Activated CD4-positive, alpha-beta T cell treated with anti-CD3 and anti-CD28 coated beads, Interleukin-2, Interleukin-4, amounts not matched to agents 100 ng/mL and 50 ng/mL, durations not matched to agents 16 hours and 8 hours (primary cell): Measurements from ENCODE around the gene RIPK1.
"Not testable (repeated sequence)": the region's sequence is repeated elsewhere in the genome, so short reads cannot be mapped to it uniquely, and the experiment has no call there.

Experiments
- DNase-seq: peaks from one replicate; pipeline ENCODE4 v3.0.0-alpha.2; 2020; ENCODE audit warnings: low spot score

The RIPK1 gene

DNA sequence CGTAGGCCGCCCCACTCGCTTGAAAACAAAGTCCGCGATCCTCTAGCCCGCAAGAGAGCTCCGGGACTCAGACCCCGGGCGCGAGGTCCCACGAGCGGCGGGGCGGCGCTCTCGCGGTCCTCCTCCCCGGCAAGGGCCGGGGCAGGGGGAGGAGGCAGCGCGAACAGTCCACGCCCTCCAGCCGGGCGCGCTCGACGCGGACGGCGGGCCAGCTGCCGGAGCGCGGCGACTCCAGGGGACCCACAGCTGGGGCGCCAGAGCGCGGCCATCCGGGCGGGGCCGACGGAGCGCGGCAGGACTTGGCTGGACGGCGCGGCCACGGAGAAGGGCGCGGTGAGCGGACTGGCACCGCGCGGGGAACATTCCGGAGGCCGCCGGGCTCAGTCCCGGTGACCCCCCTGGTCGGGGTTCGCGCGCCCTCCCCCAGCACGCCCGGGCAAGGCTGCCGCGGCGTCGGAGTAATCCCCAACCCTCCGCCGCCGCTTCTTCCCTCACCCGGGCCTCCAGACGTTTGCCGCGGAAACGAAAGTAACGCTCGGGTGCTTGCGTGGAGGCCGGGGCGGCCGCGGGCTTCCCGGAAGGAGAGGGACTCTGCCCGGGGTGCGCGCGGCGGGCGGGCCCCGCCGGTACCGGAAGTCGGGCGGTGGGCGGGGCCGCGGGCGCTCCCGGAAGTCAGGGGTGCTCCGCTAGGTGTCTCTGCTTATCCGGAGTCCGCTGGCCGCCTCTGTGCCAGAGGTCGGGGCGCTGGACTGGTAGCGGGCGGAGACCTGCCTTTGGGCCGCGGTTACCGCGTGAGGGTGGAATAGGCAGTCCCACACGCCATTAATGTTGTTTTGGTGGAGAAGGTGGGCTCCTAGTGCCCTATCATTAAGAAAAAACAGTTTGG, at the start of gene RIPK1:
Gene RIPK1, plus strand, starts transcription at position 166 of the 886 bp plus-strand sequence. CDS start 8,330 bp downstream, outside the sequence.
- peak; percentile 95 for DNase-seq

DNA sequence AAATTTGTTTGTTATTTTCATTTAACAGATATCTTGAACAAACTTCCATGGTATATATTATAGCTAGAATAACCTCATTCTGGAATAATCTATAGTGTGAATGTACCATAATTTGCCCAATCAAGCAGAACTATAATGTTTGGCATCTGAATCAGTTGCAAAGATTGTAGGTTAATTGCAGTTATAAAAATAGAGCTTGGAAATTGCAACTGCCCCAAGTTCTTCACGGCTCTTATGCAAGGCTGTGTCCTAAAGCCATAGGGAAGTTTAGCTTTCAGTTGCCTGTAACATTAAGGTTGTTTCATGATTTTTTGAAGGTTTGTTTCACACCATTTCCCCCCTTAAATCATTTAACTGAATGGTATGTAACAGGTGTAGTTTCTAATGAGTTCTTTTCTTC, 49.2 kb upstream of the RIPK1 start:
- no peak for DNase-seq

DNA sequence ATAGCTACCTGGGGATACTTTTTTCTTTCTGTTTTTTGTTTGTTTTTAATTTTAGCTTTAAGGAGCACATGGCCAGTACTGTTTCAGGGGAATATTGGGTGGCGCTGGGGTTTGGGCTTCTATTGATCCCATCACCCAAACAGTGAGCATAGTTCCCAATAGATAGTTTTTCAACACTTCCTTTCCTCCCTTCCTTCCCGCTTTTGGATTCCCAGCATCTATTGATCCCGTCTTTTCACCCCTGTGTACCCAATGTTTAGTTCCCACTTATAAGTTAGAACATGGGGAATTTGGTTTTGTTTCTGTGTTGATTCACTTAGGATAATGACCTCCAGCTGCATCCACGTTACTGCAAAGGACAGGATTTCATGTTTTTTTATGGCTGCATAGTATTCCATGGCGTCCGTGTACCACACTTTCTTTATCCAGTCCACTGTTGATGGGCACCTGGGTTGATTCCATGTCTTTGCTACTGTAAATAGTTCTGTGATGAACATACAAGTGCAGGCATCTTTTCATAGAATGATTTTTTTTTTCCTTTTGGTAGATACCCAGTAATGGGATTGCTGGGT, 48.5 kb upstream of the RIPK1 start:
- DNase-seq = no peak

DNA sequence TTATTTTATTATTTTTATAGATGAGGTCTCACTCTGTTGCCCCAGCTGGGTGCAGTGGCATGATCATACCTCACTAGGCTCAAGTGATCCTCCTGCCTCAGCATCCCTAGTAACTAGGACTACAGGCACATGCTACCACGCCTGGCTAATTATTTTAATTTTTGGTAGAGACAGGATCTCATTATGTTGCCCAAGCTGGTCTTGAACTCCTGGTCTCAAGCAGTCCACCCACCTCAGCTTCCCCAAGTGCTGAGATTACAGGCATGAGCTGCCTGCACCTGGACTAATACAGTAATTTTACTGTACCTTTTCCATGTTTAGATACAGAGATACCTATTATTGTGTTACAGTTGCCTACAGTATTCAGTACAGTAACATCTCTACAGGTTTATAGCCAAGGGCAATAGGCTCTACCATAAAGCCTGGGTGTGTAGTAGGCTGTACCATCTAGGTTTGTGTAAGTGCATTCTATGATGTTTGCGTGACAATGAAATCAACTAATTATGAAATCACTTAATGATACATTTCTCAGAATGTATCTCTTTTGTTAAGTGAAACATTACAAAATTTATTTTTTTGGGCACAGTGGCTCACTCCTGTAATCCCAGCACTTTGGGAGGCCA, 47.2 kb upstream of the RIPK1 start:
- not testable (repeated sequence) for DNase-seq

DNA sequence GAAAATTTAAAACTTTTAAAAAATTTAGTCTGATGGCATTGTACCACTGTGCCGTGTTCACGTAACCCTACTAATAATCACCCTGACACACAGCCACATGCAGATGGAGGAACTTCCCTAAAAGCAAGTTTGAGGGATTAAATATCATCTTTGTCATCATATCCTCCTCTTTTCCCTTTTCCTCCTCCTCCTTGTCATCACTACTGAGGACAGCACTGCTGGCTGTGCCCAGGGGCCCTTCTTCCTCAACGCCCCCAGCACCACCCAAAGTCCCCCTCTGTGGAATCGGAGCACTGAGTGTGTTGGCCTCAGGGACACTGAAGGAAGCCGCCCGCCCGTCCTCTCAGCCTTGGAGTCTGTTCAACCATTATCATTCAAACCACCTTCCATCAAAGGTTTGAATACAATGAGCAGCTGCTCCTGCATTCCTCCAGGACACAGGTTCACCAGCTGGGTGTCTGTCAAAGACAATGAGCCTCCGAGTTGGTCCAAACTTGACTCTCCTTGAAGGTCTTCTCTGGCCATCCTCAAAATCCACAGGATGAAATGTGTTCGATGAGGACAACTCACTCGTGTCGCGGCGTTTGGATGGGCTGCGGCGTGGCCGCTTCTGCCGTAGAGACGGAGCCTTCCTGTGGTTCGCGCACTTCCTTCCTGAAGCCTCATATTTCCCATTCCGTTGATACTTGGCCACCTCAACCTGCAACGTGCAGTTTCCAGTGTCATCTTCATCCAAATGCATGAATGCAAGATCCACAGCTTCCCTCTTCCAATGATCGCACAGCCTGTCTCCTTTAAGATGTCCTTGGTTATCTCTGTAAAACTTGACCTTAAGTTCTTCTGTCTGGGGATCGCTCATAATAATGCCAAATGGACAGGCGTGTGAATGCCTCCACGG, 45.3 kb upstream of the RIPK1 start:
- DNase-seq = peak; percentile 60

DNA sequence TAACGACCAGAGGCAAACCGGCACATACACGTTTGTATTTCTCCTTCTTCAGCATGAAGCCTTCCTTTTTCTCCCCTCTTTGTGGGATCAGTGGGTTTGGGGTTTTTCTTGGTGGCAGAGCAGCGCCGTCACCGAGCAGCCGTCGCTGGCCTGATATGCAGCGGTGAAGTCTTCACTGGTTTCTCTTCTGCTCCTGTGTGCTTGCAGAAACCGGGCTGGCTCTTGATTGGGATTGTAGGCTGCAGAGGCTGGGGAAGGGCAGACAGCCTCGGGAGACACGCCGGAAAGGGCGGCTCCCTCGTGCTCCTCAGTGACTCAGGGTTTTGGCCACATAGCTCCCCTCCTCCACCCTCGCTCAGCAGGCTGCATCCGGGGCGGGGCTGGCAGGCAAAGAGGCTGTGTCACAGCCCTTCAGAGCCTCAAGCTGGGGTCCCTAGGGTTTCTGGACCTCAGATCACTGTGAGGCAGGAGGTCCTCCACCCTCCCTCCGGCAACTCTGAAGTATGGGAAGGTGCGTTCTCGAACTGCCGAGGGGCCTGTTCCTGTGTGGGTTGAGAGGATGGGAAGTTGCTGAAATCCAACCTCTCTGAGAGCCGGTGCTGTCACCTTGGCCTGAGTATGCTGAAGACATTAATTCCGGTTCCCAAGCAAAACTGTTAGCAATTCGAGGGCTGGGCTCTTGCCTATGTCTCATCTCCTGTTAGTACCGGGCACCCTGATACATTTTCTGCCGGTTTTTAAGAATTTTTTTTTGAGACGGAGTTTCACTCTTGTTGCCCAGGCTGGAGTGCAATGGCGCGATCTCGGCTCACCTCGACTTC, 44.4 kb upstream of the RIPK1 start:
- peak; percentile 94 for DNase-seq

DNA sequence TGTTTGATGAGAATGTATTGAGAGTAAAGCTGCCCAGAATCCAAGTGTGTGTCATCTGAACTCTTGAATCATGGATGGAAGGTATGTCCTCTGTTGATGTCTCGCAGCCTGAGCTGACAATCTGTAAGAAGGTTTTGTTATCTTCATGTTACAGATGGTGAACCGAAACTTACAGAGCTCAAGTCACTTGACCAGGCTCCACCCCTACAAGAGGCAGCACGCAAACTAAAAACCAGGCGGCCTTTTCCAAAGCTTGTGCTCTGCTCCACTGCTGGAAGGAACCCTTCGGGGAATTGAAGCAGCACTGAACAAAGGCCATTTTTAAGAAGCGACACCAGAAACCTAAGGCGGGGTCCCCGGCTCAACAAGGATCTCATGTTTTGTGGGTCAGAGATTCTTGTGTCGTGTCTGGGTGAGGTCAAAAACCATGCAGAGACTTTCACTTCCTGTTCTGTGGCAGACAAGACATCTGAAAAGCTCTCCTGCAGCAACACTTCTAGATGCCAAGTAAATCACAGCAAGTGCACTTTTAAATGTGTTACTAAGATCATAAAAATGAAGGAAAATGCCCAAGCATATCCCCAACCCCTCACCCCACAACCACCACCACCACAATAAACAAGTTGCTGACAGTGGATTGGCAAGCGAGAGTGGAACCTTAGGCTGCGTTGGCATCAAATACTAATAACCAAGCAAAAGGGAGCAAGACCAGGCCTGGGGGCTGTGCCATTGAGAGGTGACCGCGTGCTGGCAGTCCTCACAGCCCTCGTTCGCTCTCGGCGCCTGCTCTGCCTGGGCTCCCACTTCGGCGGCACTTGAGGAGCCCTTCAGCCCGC, 41.3 kb upstream of the RIPK1 start:
- DNase-seq = peak; percentile 41

DNA sequence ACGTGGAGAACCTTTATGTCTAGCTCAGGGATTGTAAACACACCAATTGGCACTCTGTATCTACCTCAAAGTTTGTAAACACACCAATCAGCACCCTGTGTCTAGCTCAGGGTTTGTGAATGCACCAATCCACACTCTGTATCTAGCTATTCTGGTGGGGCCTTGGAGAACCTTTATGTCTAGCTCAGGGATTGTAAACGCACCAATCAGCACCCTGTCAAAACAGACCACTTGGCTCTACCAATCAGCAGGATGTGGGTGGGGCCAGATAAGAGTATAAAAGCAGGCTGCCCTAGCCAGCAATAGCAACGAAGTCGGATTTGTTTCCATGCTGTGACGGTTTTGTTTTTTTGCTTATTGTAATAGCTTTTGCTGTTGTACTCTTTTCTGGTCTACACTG, 40.1 kb upstream of the RIPK1 start:
- not testable (repeated sequence) for DNase-seq

DNA sequence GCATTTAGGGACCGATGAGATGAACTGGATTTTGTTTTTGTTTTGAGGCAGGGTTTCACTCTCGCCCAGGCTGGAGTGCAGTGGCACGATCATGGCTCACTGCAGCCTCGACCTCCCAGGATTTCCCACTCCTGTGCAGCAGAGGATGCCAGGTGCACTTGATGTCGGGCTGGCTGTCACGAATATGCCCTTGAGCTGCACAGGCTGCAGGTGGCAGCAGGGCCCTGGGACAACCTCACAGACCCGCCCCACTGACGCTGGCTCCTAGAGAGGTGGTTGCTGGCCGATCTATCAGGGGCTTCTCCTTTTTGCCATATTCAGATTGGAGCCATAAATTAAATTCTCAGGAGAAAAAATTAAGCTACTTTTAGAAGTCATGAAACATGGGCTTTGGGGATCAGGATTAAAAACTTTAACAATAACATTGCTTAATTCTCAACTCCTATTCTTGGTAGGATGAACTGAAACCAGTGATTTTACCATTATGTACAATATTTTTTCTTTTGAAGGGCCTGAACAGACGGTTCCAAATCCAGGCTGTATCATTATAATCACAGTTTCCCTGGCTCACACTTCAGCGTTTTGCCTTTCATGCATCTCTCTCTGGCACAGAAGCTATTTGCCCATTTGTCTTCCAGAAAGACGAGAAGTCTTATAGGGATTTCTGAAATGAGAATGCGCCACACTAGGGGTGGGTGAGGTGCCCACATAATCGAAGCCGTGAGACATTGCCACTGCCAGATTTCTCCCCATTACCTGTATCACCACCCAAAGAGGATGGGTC, 36.2 kb upstream of the RIPK1 start:
- DNase-seq = no peak

DNA sequence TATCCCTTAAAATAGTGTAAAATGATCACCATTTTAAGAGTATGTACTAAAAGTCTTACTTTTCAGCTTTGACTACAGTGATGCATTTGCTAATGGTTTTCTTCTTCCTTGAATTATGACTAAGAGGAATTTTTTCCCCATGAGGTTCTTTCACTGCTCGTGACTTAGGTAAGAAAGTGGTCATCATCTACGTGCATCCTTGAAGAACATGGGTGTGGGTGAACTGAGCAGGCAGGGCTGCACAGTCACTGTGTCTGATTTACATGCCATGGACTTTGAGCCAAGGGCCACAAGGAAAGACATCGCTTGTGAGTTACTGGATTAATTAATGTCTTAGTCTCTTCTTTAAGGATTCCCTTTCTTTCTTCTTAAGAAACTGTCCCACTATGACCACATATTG, 35.3 kb upstream of the RIPK1 start:
- no peak for DNase-seq

DNA sequence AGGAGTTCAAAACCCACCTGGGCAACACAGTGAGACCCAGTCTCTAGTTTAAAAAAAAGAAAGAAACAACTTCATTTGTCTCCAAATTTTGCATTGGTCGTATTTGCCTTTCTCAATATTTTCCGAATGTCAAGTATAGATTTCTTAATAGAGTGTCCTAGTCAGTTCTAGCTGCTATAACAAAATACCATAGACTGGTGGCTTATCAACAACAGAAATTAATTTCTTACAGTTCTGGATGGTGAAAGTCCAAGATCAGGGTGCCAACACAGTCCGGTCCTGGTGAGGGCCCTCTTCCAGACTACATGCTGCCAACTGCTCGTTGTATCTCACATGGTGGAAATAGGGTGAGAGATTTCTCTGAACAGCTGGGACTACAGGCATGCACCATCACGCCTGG, 34.6 kb upstream of the RIPK1 start:
- no peak for DNase-seq

DNA sequence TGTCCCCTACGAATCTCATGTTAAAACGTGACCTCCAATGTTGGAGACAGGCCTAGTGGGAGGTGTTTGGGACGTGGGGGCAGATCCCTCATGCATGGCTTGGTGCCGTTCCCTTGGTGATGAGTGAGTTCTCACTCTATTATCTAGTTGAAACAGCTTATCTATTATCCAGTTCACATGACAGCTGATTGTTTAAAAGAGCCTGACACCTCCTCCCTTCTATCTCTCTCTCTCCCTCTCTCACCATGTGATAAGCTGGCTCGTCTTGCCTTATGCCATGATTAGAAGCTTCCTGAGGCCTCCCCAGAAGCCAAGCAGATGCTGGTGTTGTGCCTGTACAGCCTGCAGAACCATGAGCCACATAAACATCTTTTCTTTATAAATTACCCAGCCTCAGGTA, 32.9 kb upstream of the RIPK1 start:
- no peak for DNase-seq

DNA sequence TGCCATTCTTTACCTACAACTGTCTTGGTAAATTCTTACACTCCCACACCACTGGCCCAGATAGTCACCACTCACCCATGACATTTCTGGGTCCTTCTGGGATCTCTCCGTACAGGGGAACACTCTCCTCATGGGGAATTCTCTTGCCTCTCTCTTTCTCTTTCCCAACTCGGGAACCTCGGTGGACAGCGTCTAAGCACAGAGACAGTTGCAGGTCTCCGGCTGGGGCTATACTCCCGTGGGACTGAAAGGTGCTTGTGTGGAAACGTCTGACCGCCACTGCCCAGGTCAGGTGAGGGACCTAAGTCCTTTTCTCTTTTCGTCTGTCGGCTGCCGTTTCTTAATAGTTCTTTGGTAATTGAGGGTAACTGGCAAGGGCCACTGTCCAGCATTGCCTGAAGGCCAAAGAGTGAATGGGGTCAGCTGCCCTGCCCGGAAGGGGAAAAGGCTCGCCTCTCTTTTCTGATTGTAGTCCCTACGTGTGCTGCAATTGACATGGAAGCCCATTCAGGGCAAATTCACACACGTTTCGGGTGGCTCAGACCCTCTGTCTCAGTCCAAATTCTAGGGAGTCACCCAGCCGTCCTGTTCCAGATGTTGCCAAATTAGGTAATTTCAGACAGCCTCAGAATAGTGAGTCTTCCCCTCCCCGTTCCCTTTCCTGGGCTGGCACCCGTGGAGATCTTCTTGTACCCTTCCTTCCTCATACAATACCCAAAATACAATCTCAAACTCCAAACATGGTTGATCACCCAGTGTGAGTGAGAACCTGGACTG, 31.2 kb upstream of the RIPK1 start:
- DNase-seq = no peak

DNA sequence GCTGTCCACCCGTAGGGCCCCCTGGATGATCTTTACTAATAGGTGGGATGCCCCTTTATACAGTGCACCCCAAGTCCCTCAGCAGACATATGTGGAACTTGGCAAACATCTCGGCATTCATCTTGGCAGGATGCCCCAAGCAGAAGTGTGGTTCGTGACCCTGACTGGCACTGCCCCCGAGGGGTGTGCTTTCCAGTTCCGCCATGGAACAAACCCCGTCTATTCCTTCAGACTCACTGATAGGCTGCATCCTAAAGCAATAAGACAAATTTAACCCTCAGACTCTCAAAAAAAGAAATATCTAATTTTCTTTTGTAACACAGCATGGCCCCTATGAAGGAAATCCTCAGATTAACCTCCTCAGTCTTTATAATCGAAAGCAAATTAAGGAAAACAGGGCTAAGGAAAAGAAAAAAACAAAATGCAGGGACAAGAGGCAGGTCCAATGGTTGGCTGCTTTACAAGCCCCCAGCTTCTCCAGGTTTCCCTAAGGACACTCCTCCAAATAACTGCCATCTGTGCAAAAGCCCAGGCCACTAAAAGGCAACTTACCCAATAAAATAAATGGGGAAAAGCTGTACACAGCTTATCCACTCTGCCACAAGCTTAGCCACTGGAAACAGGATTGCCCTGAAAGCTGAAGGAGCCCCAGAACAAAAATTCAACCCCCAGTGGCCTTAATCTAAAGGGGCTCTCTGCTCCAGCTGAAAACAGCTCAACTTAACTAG, 30.5 kb upstream of the RIPK1 start:
- no peak for DNase-seq

DNA sequence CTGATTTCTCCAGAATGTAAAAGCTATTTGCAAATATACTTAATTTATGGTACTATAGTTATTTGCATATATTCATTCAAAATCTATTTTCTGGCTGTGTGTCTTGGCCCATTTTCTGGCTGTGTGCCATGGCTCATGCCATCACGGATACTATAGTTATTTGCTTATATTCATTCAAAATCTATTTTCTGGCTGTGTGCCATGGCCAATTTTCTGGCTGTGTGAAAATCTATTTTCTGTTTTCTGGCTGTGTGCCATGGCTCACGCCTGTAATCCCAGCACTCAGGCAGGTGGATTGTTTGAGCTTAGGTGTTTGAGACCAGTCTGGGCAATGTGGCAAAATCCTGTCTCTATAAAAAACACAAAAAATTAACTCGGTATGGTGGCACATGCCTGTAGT, 28.9 kb upstream of the RIPK1 start:
- no peak for DNase-seq

DNA sequence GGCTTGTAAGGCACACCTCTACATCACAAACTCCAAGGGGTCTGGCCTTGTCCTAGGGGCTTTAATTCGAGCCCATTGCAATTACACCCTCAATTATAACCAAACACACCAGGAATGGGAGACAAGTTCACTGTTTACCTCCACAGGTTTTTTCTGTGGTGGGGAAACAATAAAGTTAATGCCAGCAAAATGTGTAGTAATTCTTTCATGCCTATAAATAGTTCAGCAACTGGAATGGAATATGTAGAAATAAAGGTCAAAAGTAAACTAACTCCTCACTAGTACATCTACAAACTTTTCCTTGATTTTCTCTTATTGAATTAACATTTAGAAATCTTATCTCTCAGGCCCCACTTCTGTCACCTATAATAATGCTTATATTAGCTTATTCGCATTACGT, 27.1 kb upstream of the RIPK1 start:
- no peak for DNase-seq

DNA sequence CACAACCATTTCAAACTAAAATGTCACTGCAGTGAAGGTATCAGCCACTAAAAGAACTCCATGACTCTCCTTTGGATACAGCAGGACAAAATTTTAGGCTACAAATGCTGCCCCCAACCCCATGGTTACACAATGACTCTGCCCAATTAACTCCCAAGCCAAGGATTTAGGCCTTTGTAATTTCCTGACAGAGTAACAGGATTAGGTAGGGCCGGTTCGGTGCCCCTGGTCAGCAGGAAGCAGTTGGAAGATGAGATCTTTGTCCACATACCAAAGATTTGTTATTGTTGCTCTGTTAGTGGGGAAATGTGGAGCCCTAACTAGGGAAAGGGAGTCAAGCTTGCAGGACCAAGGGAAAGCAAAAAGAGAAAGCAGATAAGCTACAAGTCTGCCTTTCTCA, 26.7 kb upstream of the RIPK1 start:
- no peak for DNase-seq

DNA sequence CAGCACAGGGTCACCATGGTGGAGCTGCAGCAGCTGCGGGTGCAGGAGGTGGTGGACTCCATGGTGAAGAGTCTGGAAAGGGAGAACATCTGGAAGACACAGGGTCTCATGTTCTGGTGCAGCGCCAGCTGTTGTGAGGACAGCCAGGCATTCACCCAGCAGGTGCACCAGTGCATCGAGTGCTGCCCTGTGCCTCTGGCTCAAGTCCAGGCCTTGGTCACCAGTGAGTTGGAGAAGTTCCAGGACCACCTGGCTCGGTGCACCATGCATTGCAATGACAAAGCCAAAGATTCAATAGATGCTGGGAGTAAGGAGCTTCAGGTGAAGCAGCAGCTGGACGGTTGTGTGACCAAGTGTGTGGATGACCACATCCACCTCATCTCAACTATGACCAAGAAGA, 22.9 kb upstream of the RIPK1 start:
- DNase-seq = no peak
